ENCODE results near the gene MYO7A.

DNA sequence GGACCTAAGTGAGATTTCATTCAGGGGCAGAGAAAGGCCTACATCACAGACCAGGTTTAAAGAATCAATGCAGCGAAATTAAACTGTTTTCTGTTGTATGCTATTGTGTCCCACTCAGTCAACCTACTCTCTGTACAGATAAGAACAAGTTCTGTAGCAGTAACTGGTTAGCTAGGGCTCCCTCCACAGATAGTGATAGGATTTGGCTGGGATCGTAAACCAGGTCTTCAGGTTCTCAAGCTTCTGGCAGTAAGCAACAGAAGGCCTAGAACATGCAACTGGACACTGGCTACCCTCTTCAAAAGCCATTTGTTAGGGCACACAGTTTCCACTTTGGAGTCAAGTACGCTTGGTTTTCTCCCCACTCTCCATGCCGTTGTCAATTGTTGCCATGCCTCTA lies 104.2 kb downstream of the MYO7A start:
- TF ChIP-seq, protein P1, sequence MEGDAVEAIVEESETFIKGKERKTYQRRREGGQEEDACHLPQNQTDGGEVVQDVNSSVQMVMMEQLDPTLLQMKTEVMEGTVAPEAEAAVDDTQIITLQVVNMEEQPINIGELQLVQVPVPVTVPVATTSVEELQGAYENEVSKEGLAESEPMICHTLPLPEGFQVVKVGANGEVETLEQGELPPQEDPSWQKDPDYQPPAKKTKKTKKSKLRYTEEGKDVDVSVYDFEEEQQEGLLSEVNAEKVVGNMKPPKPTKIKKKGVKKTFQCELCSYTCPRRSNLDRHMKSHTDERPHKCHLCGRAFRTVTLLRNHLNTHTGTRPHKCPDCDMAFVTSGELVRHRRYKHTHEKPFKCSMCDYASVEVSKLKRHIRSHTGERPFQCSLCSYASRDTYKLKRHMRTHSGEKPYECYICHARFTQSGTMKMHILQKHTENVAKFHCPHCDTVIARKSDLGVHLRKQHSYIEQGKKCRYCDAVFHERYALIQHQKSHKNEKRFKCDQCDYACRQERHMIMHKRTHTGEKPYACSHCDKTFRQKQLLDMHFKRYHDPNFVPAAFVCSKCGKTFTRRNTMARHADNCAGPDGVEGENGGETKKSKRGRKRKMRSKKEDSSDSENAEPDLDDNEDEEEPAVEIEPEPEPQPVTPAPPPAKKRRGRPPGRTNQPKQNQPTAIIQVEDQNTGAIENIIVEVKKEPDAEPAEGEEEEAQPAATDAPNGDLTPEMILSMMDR (IDR thresholded peaks at IDR 0.05; ENCODE audit: borderline replicate concordance, extremely low read depth, low read length, poor library complexity, severe bottlenecking): no peak
- no peak for TF ChIP-seq EZH2 (IDR thresholded peaks at IDR 0.05; ENCODE audit: borderline replicate concordance, low read depth, low read length, severe bottlenecking)

Measured in DND-41 (cell line).